ENCODE data around the gene FANCM.
A peak's percentile ranks its signal among the peaks of the same experiment; 100 is the strongest.

FANCM gene

GRCh38 chr14:45247427-45247826, 111.7 kb downstream of the FANCM start:
- H3K36me3 Mint-ChIP-seq (ENCODE audit: low read depth) = peaks cover 5% of the 10 kb centered on the region
- H3K27ac Mint-ChIP-seq = no peak overlapping the region
- no peaks in the 10 kb centered on the region for H3K9me3 Mint-ChIP-seq
- no peak for TF ChIP-seq CTCF (IDR thresholded peaks at IDR 0.05; ENCODE audit: unreplicated experiment in 3 of 3)
- H3K4me1 Mint-ChIP-seq = peaks cover 15% of the 10 kb centered on the region
- H3K4me3 Mint-ChIP-seq = no peak overlapping the region
- H3K27me3 Mint-ChIP-seq (ENCODE audit: low read depth) = no peaks in the 10 kb centered on the region

- peaks cover 9% of the 10 kb centered on the region for H3K27me3 Mint-ChIP-seq (ENCODE audit: low read depth)
- no peak for TF ChIP-seq CTCF (IDR thresholded peaks at IDR 0.05; ENCODE audit: unreplicated experiment in 3 of 3)
- H3K4me1 Mint-ChIP-seq = peaks cover 19% of the 10 kb centered on the region
- peaks cover 5% of the 10 kb centered on the region for H3K36me3 Mint-ChIP-seq (ENCODE audit: low read depth)
- H3K9me3 Mint-ChIP-seq = peaks cover 3% of the 10 kb centered on the region
- peak overlapping the region; percentile 29 to 61 (median 60) for H3K4me3 Mint-ChIP-seq
- peak overlapping the region in 1 of 3 experiments; percentile 59 for H3K27ac Mint-ChIP-seq
These were observed 114.3 kb downstream of the FANCM start for GRCh38 chr14:45249856-45250575.

Measured in nephron (organoid).